ENCODE results near the gene DNAL4. TPM values are rescaled to one million over a fixed set of nuclear protein-coding genes. Genes with fewer than 3 reads are reported as not detected.

The DNAL4 gene
- total RNA-seq, 2 experiments from 2014 or later: 1.9 to 2.7 TPM

- Histone ChIP-seq H3K27ac (ENCODE audit: low read depth in 1 of 2, low read length in 2 of 2) (no peak overlapping the region), H3K4me3 (ENCODE audit: low read length) (no peak overlapping the region), H3K4me1 (ENCODE audit: insufficient read depth, low read length) (peaks cover 12% of the 10 kb centered on the region), H3K27me3 (ENCODE audit: control insufficient read depth in 1 of 2, insufficient read depth in 2 of 2, low read length in 2 of 2) (peaks cover 0 to 2% of the 10 kb centered on the region in 2 experiments), H3K36me3 (ENCODE audit: insufficient read depth, low read length) (peaks cover 9% of the 10 kb centered on the region), H3K9me3 (ENCODE audit: control insufficient read depth in 1 of 2, insufficient read depth in 1 of 2, low read length in 2 of 2) (no peaks in the 10 kb centered on the region)
- CTCF ChIA-PET: interaction anchor here (1.2 to 2.0 kb wide), 3 partner anchors 24 to 50 kb away, joined by 4 to 6 read pairs (median 4); partner anchors contain the start of gene NPTXR
- no peak for TF ChIP-seq CTCF (IDR thresholded peaks at IDR 0.05)
- POLR2A ChIA-PET: interaction anchor here (0.9 kb wide), 1 partner anchor 41 kb away, joined by 3 read pairs; no protein-coding TSS in a partner anchor
- Mint-ChIP-seq H3K9me3 (no peaks in the 10 kb centered on the region), H3K27ac (peak overlapping the region; percentile 90), H3K4me3 (peak overlapping the region; percentile 96), H3K27me3 (no peaks in the 10 kb centered on the region), H3K36me3 (ENCODE audit: low read depth) (peaks cover 11% of the 10 kb centered on the region), H3K4me1 (ENCODE audit: low read depth) (peaks cover 36% of the 10 kb centered on the region)
- DNase-seq (no peak), ATAC-seq (ENCODE audit: poor library complexity) (no peak)
- intact Hi-C loops (cut with DNase I, micrococcal nuclease): loop anchor here in 1 of 2 experiments (5.0 kb wide), 2 partner anchors 86 to 136 kb away; partner anchors contain the start of genes CBY1, FAM227A and GTPBP1
Measured at GRCh38 chr22:38792833-38793232, 1.1 kb downstream of the DNAL4 start.

- Mint-ChIP-seq H3K27me3 (no peaks in the 10 kb centered on the region), H3K9me3 (no peaks in the 10 kb centered on the region), H3K27ac (no peak overlapping the region), H3K36me3 (ENCODE audit: low read depth) (peaks cover 11% of the 10 kb centered on the region), H3K4me3 (no peak overlapping the region), H3K4me1 (ENCODE audit: low read depth) (peaks cover 16% of the 10 kb centered on the region)
- H3K36me3 ChIP-seq (ENCODE audit: insufficient read depth, low read length): peaks cover 9% of the 10 kb centered on the region
- H3K27me3 ChIP-seq (ENCODE audit: control insufficient read depth in 1 of 2, insufficient read depth in 2 of 2, low read length in 2 of 2): no peaks in the 10 kb centered on the region
- no peak overlapping the region for H3K27ac ChIP-seq (ENCODE audit: low read depth in 1 of 2, low read length in 2 of 2)
- no peak for TF ChIP-seq CTCF (IDR thresholded peaks at IDR 0.05)
- no peak overlapping the region for H3K4me3 ChIP-seq (ENCODE audit: low read length)
- no peak for DNase-seq
- intact Hi-C loops (cut with DNase I, micrococcal nuclease): loop anchor here in 1 of 2 experiments (5.0 kb wide), 2 partner anchors 82 to 132 kb away; partner anchors contain the start of genes CBY1, FAM227A and GTPBP1
- POLR2A ChIA-PET: no interaction called here
- peaks cover 11% of the 10 kb centered on the region for H3K4me1 ChIP-seq (ENCODE audit: insufficient read depth, low read length)
- no peak for ATAC-seq (ENCODE audit: poor library complexity)
- H3K9me3 ChIP-seq (ENCODE audit: control insufficient read depth in 1 of 2, insufficient read depth in 1 of 2, low read length in 2 of 2): no peaks in the 10 kb centered on the region
- CTCF ChIA-PET: no interaction called here
Measured at GRCh38 chr22:38789606-38790005, 4.3 kb downstream of the DNAL4 start.

GRCh38 chr22:38788846-38789245 is 5.1 kb downstream of the DNAL4 start:
- Mint-ChIP-seq H3K27ac (no peak overlapping the region), H3K4me3 (no peak overlapping the region), H3K4me1 (ENCODE audit: low read depth) (peaks cover 8% of the 10 kb centered on the region), H3K36me3 (ENCODE audit: low read depth) (peaks cover 11% of the 10 kb centered on the region), H3K27me3 (no peaks in the 10 kb centered on the region), H3K9me3 (no peaks in the 10 kb centered on the region)
- no peak for TF ChIP-seq CTCF (IDR thresholded peaks at IDR 0.05)
- ATAC-seq (ENCODE audit: poor library complexity) (no peak), DNase-seq (no peak)
- ChIA-PET POLR2A (no interaction called here), CTCF (no interaction called here)
- Histone ChIP-seq H3K27ac (ENCODE audit: low read depth in 1 of 2, low read length in 2 of 2) (no peak overlapping the region), H3K4me1 (ENCODE audit: insufficient read depth, low read length) (peaks cover 8% of the 10 kb centered on the region), H3K4me3 (ENCODE audit: low read length) (no peak overlapping the region), H3K9me3 (ENCODE audit: control insufficient read depth in 1 of 2, insufficient read depth in 1 of 2, low read length in 2 of 2) (no peaks in the 10 kb centered on the region), H3K36me3 (ENCODE audit: insufficient read depth, low read length) (peaks cover 9% of the 10 kb centered on the region), H3K27me3 (ENCODE audit: control insufficient read depth in 1 of 2, insufficient read depth in 2 of 2, low read length in 2 of 2) (no peaks in the 10 kb centered on the region)
- intact Hi-C loops (cut with DNase I, micrococcal nuclease): no loop called here
